ENCODE measurements around the gene ACCSL. TPM values are rescaled to one million over a fixed set of nuclear protein-coding genes. Genes with fewer than 3 reads are reported as not detected.

The ACCSL gene
- total RNA-seq, 1 experiment from 2014 or later: not detected

DNA sequence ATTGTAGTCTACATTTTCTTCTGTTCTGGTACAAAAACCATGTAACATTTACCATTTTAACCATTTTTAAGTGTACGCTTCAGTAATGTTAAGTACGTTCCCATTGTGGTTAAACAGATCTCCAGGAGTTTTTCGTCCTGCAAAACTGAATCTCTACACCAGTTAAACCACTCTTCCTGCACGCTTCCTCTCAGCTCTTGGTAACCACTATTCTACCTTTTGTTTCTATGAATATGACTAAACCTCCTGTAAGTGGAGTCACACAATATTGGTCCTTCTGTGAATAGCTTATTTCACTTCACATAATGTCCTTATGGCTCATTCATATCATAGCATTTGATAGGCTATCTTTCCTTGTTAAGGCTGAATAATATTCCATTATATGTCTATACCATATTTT, 40.6 kb downstream of the ACCSL start:
- H3K4me3 ChIP-seq: no peak overlapping the region
- H3K79me2 ChIP-seq (ENCODE audit: low read depth): no peaks in the 10 kb centered on the region
- H3K9me3 ChIP-seq (ENCODE audit: insufficient read depth, low read depth): 0 out of 2 replicates have a peak, but pooled peaks cover 2% of the 10 kb centered on the region
- intact Hi-C loops (cut with micrococcal nuclease; ENCODE audit: unreplicated experiment): no loop called here
- TF ChIP-seq EZH2 (IDR thresholded peaks at IDR 0.05; ENCODE audit: low read depth): no peak
- TF ChIP-seq CTCF (conservative IDR thresholded peaks at IDR 0.05): no peak
- no peaks in the 10 kb centered on the region for H4K20me1 ChIP-seq (ENCODE audit: insufficient read depth)
- H3K27ac ChIP-seq: no peak overlapping the region
- H3K4me1 ChIP-seq (replicated peaks; ENCODE audit: insufficient read depth): no peaks in the 10 kb centered on the region
- ChIA-PET POLR2A (ENCODE audit: unreplicated experiment) (no interaction called here), CTCF (no interaction called here)
- H3K4me2 ChIP-seq: no peak overlapping the region
- no peaks in the 10 kb centered on the region for H3K27me3 ChIP-seq (ENCODE audit: insufficient read depth, low read depth)
- H3K36me3 ChIP-seq (ENCODE audit: low read depth): no peaks in the 10 kb centered on the region
- no peak for DNase-seq
- BruUV-seq (replicated peaks): no TSS peak
- H3F3A ChIP-seq (ENCODE audit: insufficient read depth, low read depth): no peaks in the 10 kb centered on the region
- H2AFZ ChIP-seq: no peak overlapping the region
- no peaks in the 10 kb centered on the region for H3K9me2 ChIP-seq (ENCODE audit: insufficient read depth)

DNA sequence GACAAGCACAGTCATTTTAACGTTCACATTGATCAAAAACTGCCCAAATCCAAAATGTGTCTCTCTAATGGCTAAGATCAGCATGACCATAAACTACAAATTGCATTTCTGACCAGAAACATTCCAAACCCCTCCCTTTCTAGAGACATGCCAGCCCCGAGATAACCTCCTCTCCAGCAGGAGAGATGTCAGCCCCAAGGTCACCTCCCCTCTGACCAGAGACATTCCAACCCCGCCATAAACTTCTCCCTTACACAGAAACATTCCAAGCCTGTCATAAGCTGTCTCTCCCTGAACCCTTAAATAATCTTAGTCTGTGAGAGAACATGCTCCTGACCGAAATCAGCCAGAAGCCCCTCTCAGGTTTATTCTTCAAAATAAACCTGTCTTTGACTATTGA, 41.1 kb downstream of the ACCSL start:
- 0 out of 2 replicates have a peak, but pooled peaks cover 2% of the 10 kb centered on the region for H3K9me3 ChIP-seq (ENCODE audit: insufficient read depth, low read depth)
- no peaks in the 10 kb centered on the region for H3K36me3 ChIP-seq (ENCODE audit: low read depth)
- intact Hi-C loops (cut with micrococcal nuclease; ENCODE audit: unreplicated experiment): no loop called here
- no peak overlapping the region for H3K27ac ChIP-seq
- no peaks in the 10 kb centered on the region for H3K9me2 ChIP-seq (ENCODE audit: insufficient read depth)
- DNase-seq: no peak
- H3K4me1 ChIP-seq (replicated peaks; ENCODE audit: insufficient read depth): no peaks in the 10 kb centered on the region
- H3K4me2 ChIP-seq: no peak overlapping the region
- no peaks in the 10 kb centered on the region for H3F3A ChIP-seq (ENCODE audit: insufficient read depth, low read depth)
- no peak overlapping the region for H3K4me3 ChIP-seq
- H4K20me1 ChIP-seq (ENCODE audit: insufficient read depth): no peaks in the 10 kb centered on the region
- CTCF ChIA-PET: no interaction called here
- no TSS peak for BruUV-seq (replicated peaks)
- H3K27me3 ChIP-seq (ENCODE audit: insufficient read depth, low read depth): no peaks in the 10 kb centered on the region
- no peak overlapping the region for H2AFZ ChIP-seq
- POLR2A ChIA-PET (ENCODE audit: unreplicated experiment): interaction anchor here (0.6 kb wide), 1 partner anchor 324 kb away, joined by 3 read pairs; no protein-coding TSS in a partner anchor
- no peak for TF ChIP-seq CTCF (conservative IDR thresholded peaks at IDR 0.05)
- no peak for TF ChIP-seq EZH2 (IDR thresholded peaks at IDR 0.05; ENCODE audit: low read depth)
- H3K79me2 ChIP-seq (ENCODE audit: low read depth): no peaks in the 10 kb centered on the region

DNA sequence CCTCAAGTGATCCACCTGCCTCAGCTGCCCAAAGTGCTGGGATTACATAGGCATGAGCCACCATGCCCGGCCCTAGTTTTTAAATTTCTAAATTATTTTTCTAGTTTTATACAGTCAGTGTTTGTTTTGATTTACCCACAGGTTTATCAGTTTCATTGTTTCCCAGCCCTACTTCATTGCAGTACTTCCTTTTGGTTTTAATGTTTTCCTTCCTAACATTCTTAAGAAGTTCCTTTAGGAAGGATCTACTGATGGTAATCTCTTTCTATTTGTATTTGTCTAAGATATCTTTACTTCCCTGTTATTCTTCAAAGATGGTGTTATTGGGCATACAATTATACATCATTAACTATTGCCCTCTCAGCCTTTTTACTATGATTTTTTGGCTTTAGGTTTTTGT, 42.8 kb downstream of the ACCSL start:
- no TSS peak for BruUV-seq (replicated peaks)
- TF ChIP-seq EZH2 (IDR thresholded peaks at IDR 0.05; ENCODE audit: low read depth) (no peak), CTCF (conservative IDR thresholded peaks at IDR 0.05) (no peak)
- H3K4me3 ChIP-seq: no peak overlapping the region
- H3K9me3 ChIP-seq (ENCODE audit: insufficient read depth, low read depth): no peaks in the 10 kb centered on the region
- H3K9me2 ChIP-seq (ENCODE audit: insufficient read depth): no peaks in the 10 kb centered on the region
- intact Hi-C loops (cut with micrococcal nuclease; ENCODE audit: unreplicated experiment): loop anchor here (10.0 kb wide), 1 partner anchor 194 kb away; no protein-coding TSS in a partner anchor
- H3K4me1 ChIP-seq (replicated peaks; ENCODE audit: insufficient read depth): 0 out of 2 replicates have a peak, but pooled peaks cover 5% of the 10 kb centered on the region
- no peaks in the 10 kb centered on the region for H3K36me3 ChIP-seq (ENCODE audit: low read depth)
- no peaks in the 10 kb centered on the region for H4K20me1 ChIP-seq (ENCODE audit: insufficient read depth)
- H3K27ac ChIP-seq: no peak overlapping the region
- no peaks in the 10 kb centered on the region for H3F3A ChIP-seq (ENCODE audit: insufficient read depth, low read depth)
- no peaks in the 10 kb centered on the region for H3K79me2 ChIP-seq (ENCODE audit: low read depth)
- no peak for DNase-seq
- H3K4me2 ChIP-seq: no peak overlapping the region
- no peak overlapping the region for H2AFZ ChIP-seq
- CTCF ChIA-PET: interaction anchor here (0.7 kb wide), 1 partner anchor 14 kb away, joined by 3 read pairs; no protein-coding TSS in a partner anchor
- H3K27me3 ChIP-seq (ENCODE audit: insufficient read depth, low read depth): no peaks in the 10 kb centered on the region
- POLR2A ChIA-PET (ENCODE audit: unreplicated experiment): no interaction called here

Data from PC-9 (cell line).